HEK293T (cell line): ENCODE results near the gene CDON.

Experiments
- CTCF ChIA-PET: fragments of 350-600 bp; formaldehyde crosslinking; extraction: SDS; loops from one replicate; lab custom pipeline; 2021; ENCODE audit warnings: antibody characterized with exemption, inconsistent platforms; lab: Yijun Ruan, JAX
- POLR2A ChIA-PET: fragments of 350-600 bp; formaldehyde crosslinking; extraction: SDS; loops from one replicate; lab custom pipeline; 2020; ENCODE audit warnings: antibody characterized with exemption, inconsistent platforms; lab: Yijun Ruan, JAX
- DNase-seq: peaks from one replicate; pipeline ENCODE4 v3.0.0; 2012; ENCODE audit warnings: mixed read lengths; ENCODE audit errors: extremely low spot score
- ARNT ChIP-seq: fragments of 450-650 bp; IDR thresholded peaks from 2 replicates; pipeline ENCODE4 v1.6.1; 2017; ENCODE audit warnings: mild to moderate bottlenecking
- BHLHE40 ChIP-seq: fragments of 450-650 bp; IDR thresholded peaks from 2 replicates; pipeline ENCODE4 v1.6.1; 2016; ENCODE audit warnings: mild to moderate bottlenecking, moderate library complexity, borderline replicate concordance
- CTBP1 ChIP-seq: fragments of 450-650 bp; IDR thresholded peaks from 2 replicates; pipeline ENCODE4 v1.6.1; 2016; ENCODE audit warnings: borderline replicate concordance
- ELF4 ChIP-seq: fragments of 450-650 bp; IDR thresholded peaks from 2 replicates; pipeline ENCODE4 v1.6.1; 2017; ENCODE audit warnings: antibody characterized with exemption
- FOXA1 ChIP-seq: fragments of 450-650 bp; IDR thresholded peaks from 2 replicates; pipeline ENCODE4 v1.6.1; 2016; ENCODE audit warnings: mild to moderate bottlenecking
- FOXK2 ChIP-seq: fragments of 450-650 bp; IDR thresholded peaks from 2 replicates; pipeline ENCODE4 v1.6.1; 2016; ENCODE audit warnings: mild to moderate bottlenecking
- FOXM1 ChIP-seq: fragments of 450-650 bp; IDR thresholded peaks from 2 replicates; pipeline ENCODE4 v1.6.1; 2017; ENCODE audit warnings: mild to moderate bottlenecking, borderline replicate concordance
- HDGF ChIP-seq: fragments of 450-650 bp; IDR thresholded peaks from 2 replicates; pipeline ENCODE4 v1.6.1; 2017; ENCODE audit warnings: antibody characterized with exemption, borderline replicate concordance
- L3MBTL2 ChIP-seq: fragments of 450-650 bp; conservative IDR thresholded peaks from 2 replicates; pipeline ENCODE4 v1.6.1; 2016; ENCODE audit warnings: mild to moderate bottlenecking
- LEF1 ChIP-seq: fragments of 450-650 bp; IDR thresholded peaks from 2 replicates; pipeline ENCODE4 v1.6.1; 2017; ENCODE audit warnings: mild to moderate bottlenecking, borderline replicate concordance
- NFRKB ChIP-seq: fragments of 450-650 bp; IDR thresholded peaks from 2 replicates; pipeline ENCODE4 v1.6.1; 2016; ENCODE audit warnings: mild to moderate bottlenecking, moderate library complexity
- SP1 ChIP-seq: fragments of 450-650 bp; IDR thresholded peaks from 2 replicates; pipeline ENCODE4 v1.6.1; 2017
- SUZ12 ChIP-seq: fragments of 450-650 bp; IDR thresholded peaks from 2 replicates; pipeline ENCODE4 v1.6.1; 2016; ENCODE audit warnings: mild to moderate bottlenecking
- TARDBP ChIP-seq: fragments of 450-650 bp; IDR thresholded peaks from 2 replicates; pipeline ENCODE4 v1.6.1; 2016
- ZNF384 ChIP-seq: fragments of 450-650 bp; IDR thresholded peaks from 2 replicates; pipeline ENCODE4 v1.6.1; 2016
- TF ChIP-seq, protein P1 (sequence below): fragments of 450-650 bp; IDR thresholded peaks from 2 replicates; pipeline ENCODE4 v1.6.1; 2016

Gene CDON

DNA sequence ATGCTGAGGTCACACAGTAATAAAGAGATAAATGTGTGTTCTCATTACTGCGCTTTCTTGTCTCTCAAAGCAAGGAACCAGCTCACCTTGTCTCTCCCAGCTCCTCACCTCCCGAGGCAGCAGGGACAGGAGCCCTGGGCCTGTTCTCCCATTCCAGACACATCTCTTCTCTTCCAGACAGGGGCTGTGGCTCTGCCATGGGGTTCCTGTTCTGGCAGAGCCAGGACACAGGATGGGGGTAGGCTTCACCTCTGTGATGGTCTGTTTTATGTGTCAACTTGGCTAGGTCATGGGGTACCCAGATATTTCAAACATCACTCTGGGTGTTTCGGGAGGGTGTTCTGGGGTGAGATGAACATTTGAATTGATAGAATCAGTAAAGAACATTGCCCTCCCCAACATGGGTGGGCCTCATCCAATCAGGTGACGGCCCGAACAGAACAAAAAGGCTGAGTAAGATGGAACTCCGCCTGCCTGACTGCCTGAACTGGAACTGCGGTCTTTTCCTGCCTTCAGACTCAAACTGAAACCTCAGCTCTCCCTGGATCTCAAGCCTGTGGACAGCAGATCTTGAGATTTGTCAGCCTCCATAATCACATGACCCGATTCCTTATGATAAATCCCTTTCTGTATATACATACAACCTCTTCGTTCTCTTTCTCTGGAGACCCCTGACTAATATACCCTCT, 118.9 kb downstream of the CDON start:
- ChIA-PET CTCF (interaction anchor here (0.8 to 2.2 kb wide), 6 partner anchors 12 to 250 kb away, joined by 3 to 8 read pairs (median 5); no protein-coding TSS in a partner anchor), POLR2A (interaction anchor here (1.9 kb wide), 1 partner anchor 41 kb away, joined by 4 read pairs; the partner anchor contains the start of gene PUS3)
- no peak for DNase-seq
- TF ChIP-seq BHLHE40, result no peak
- no peak for TF ChIP-seq ELF4
- TF ChIP-seq FOXM1, result no peak; the same call in 1 of the 2 replicates
- TF ChIP-seq ARNT, result no peak
- TF ChIP-seq FOXK2, result no peak
- TF ChIP-seq, protein P1, sequence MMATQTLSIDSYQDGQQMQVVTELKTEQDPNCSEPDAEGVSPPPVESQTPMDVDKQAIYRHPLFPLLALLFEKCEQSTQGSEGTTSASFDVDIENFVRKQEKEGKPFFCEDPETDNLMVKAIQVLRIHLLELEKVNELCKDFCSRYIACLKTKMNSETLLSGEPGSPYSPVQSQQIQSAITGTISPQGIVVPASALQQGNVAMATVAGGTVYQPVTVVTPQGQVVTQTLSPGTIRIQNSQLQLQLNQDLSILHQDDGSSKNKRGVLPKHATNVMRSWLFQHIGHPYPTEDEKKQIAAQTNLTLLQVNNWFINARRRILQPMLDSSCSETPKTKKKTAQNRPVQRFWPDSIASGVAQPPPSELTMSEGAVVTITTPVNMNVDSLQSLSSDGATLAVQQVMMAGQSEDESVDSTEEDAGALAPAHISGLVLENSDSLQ, result no peak
- no peak for TF ChIP-seq HDGF
- no peak for TF ChIP-seq SP1
- no peak for TF ChIP-seq SUZ12
- TF ChIP-seq LEF1, result no peak
- no peak for TF ChIP-seq CTBP1
- no peak for TF ChIP-seq ZNF384
- TF ChIP-seq FOXA1, result no peak

DNA sequence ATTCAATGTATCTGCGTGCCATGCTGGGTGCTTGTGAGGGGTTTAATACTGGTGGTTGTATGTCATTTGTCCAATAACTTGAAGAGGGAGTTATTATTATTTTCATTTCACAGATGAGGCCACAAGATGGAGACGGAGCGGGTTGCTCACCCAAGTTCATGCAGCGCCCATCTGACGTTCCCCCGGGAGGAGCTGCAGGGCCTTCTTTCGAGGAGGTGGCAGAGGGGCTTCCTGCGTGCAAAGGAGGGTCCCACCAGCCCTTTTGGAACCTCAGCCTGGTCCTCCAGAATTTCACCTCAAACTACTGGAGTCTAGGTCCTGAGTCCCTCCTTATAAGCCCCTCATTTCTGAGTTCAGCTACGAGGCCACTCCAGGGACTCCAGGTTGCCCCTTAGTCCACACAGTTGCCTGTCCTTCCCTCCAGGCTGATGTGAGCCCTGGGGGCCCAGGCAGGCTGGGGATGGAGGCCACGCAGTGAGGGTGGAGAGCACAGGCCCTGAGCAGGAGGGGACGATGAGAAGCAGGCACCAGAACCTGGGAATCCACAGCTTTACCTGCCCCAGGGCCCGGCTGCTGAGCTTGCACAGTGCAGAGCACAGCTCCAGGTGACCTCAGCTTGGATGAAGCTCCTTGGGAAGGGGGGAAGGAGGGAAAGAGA, 119.8 kb downstream of the CDON start:
- TF ChIP-seq SP1 (no peak), ARNT (no peak), HDGF (no peak), CTBP1 (no peak), SUZ12 (no peak), ZNF384 (no peak), FOXK2 (no peak), FOXA1 (no peak), LEF1 (no peak), NFRKB (no peak), L3MBTL2 (no peak), TARDBP (no peak), BHLHE40 (no peak), FOXM1 (no peak), ELF4 (no peak)
- TF ChIP-seq, protein P1, result no peak
- no peak for DNase-seq
- POLR2A ChIA-PET, result no interaction called here
- CTCF ChIA-PET, result interaction anchor here (0.8 to 1.9 kb wide), 6 partner anchors 11 to 119 kb away, joined by 3 to 9 read pairs (median 5); partner anchors contain the start of gene CDON

DNA sequence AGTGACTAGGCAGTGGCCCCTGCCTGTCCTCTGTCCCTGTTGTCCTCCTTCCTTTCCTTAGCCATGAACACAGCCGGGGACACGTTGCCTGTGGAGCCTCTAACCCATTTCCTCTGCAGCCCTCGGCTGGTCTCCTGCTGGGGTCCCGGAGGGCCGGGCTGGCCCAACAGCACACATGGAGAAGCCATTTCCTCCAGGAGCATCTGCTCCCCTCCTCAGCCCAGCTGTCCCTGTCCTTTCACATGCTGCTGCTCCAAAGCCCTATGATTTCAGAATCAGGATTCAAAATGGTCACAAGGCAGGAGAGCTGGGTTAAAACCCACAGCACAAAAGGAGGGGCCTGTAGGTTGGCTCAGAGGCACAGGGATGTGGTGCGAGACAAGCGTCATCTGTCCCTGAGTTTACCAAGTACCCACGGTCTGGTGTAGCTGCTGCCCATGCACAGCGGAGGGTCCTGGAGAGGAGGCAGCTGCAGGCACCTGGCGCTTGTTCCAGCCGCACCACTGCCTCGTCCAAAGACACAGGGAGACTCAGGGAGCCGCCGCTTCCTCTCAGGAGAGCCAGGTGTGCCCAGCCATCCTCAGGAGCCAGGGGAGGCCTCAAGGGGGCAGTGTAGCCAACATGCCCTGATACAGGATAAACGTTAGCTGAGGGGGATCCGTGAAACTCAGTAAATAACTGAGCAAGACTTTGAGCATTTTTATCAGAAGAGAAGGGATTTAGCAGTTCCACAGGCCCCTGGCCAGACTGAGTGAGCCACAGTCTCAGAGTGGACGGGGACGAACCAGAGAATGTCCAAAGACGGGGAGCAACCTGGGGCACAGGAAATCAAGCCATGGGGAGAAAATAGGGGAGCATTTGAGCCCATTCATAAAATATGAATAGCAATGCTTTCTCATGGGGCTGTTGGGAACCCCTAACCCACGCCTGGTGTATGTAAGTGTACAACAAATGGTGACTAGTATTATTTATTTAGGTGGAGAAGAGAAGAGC, 120.8 kb downstream of the CDON start:
- POLR2A ChIA-PET, result interaction anchor here (1.2 kb wide), 1 partner anchor 315 kb away, joined by 3 read pairs; no protein-coding TSS in a partner anchor
- TF ChIP-seq, protein P1, result no peak
- TF ChIP-seq SP1 (no peak), ARNT (no peak), L3MBTL2 (no peak), HDGF (no peak), FOXM1 (no peak), ZNF384 (no peak), CTBP1 (no peak), ELF4 (no peak), LEF1 (no peak), BHLHE40 (no peak), FOXK2 (no peak), NFRKB (no peak), FOXA1 (no peak), SUZ12 (no peak), TARDBP (no peak)
- CTCF ChIA-PET, result interaction anchor here (0.6 to 1.9 kb wide), 7 partner anchors 10 to 252 kb away, joined by 3 to 9 read pairs (median 5); partner anchors contain the start of gene CDON
- DNase-seq, result peak; percentile 72

DNA sequence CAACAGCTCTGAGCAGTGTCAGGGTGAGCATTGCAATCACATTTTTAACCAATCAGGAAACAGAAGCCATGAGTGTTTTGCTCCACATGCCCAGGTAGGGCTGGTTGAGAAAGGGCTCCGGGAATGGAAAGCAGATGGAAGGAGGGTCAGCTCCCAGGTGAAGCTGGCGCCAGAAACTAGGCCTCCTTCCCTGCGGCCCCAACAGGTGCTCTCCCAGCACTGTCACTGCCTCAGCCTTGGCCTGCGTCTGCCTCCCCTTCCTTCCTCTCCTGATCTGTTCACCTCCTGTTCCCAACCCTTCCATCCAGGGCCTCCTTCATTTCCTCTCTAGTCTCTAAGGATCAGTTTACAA, 121.4 kb downstream of the CDON start:
- no peak for DNase-seq
- POLR2A ChIA-PET, result interaction anchor here (1.2 kb wide), 1 partner anchor 314 kb away, joined by 3 read pairs; no protein-coding TSS in a partner anchor
- CTCF ChIA-PET, result interaction anchor here (0.7 to 1.6 kb wide), 2 partner anchors 166 to 253 kb away, joined by 5 read pairs; no protein-coding TSS in a partner anchor
- TF ChIP-seq LEF1, result no peak
- TF ChIP-seq TARDBP, result no peak
- no peak for TF ChIP-seq FOXA1
- TF ChIP-seq HDGF, result no peak
- TF ChIP-seq FOXK2, result no peak
- no peak for TF ChIP-seq L3MBTL2
- no peak for TF ChIP-seq NFRKB

DNA sequence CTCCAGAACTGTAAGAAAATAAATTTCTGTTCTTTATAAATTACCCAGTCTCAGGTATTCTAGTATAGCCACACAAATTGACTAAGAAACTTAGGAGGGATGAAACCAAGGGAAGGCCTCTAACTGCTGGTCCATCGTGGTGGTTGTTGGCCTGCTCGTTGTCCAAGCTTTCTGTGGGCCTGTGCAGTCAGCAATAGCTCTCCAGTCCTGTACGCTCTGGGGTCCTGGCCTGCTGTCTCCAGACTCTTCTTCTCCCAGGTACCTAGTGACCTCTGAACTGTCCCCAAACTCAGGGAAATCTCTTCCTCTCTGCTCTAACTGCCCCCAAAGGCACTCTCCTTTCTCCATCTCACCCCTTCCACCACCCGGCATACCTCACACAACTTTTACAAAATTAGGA, 122.5 kb downstream of the CDON start:
- ChIA-PET POLR2A (interaction anchor here (1.2 kb wide), 1 partner anchor 313 kb away, joined by 3 read pairs; no protein-coding TSS in a partner anchor), CTCF (interaction anchor here (0.7 to 1.2 kb wide), 3 partner anchors 8 to 254 kb away, joined by 3 to 7 read pairs (median 4); no protein-coding TSS in a partner anchor)
- no peak for DNase-seq
- TF ChIP-seq ARNT (no peak), LEF1 (no peak), CTBP1 (no peak), ELF4 (no peak), NFRKB (no peak), SP1 (no peak), FOXA1 (no peak), FOXM1 (no peak), L3MBTL2 (no peak), FOXK2 (no peak)
